OCI-LY7 (cell line): Measurements from ENCODE around the gene PATE3. TPM values are rescaled to one million over a fixed set of nuclear protein-coding genes. Genes with fewer than 3 reads are reported as not detected.

Source experiments
- BruUV-seq: library from RNA; stranded (reverse); fragments of 400-500 nt; replicated peaks from 2 replicates; lab custom pipeline; 2021; lab: Mats Ljungman, UMichigan
- CTCF ChIA-PET: fragments of 300-600 bp; sonication (Branson Sonifier 250); formaldehyde crosslinking; loops from one replicate; lab custom pipeline; 2022; ENCODE audit warnings: antibody characterized with exemption; ENCODE audit not compliant: unreplicated experiment; lab: Charles Lee
- POLR2A ChIA-PET: fragments of 300-600 bp; sonication (Branson Sonifier 250); formaldehyde crosslinking; loops from one replicate; lab custom pipeline; 2022; ENCODE audit warnings: antibody characterized with exemption; lab: Charles Lee
- DNase-seq: peaks from one replicate; pipeline ENCODE4 v3.0.0-alpha.2; 2015; ENCODE audit warnings: low spot score
- H2AFZ ChIP-seq: fragments of 200-600 bp; sonication (generic), shearing (Covaris generic); 2 replicates; pipeline ENCODE4 v1.6.1; 2014; ENCODE audit warnings: mild to moderate bottlenecking, antibody characterized with exemption, low read length, moderate library complexity
- H3K27ac ChIP-seq: fragments of 200-600 bp; sonication (generic); 2 replicates; pipeline ENCODE4 v1.5.1; 2014; ENCODE audit warnings: mixed run types, low read depth, mild to moderate bottlenecking, moderate library complexity, low read length, inconsistent platforms; ENCODE audit not compliant: poor library complexity, severe bottlenecking
- H3K36me3 ChIP-seq: fragments of 200-600 bp; sonication (generic); 2 replicates; pipeline ENCODE4 v1.6.1; 2014; ENCODE audit warnings: mild to moderate bottlenecking, antibody characterized with exemption, low read length, moderate library complexity, mixed read lengths; ENCODE audit not compliant: insufficient read depth
- H3K4me1 ChIP-seq: fragments of 200-600 bp; sonication (generic); 2 replicates; pipeline ENCODE4 v1.5.1; 2014; ENCODE audit warnings: mild to moderate bottlenecking, low read length; ENCODE audit not compliant: insufficient read depth, poor library complexity, severe bottlenecking
- H3K4me2 ChIP-seq: fragments of 200-600 bp; sonication (generic); 2 replicates; pipeline ENCODE4 v1.6.1; 2014; ENCODE audit warnings: mild to moderate bottlenecking, low read length
- H3K4me3 ChIP-seq: fragments of 200-600 bp; sonication (generic); 2 replicates; pipeline ENCODE4 v1.5.1; 2014; ENCODE audit warnings: mild to moderate bottlenecking, low read depth, low read length; ENCODE audit not compliant: poor library complexity, severe bottlenecking
- H3K79me2 ChIP-seq: fragments of 200-600 bp; sonication (generic); 2 replicates; pipeline ENCODE4 v1.6.1; 2016; ENCODE audit warnings: low read depth, mild to moderate bottlenecking, low read length, moderate library complexity, mixed read lengths; ENCODE audit not compliant: insufficient read depth
- H3K9me2 ChIP-seq: fragments of 200-600 bp; sonication (generic); 2 replicates; pipeline ENCODE4 v1.6.1; 2016; ENCODE audit warnings: mild to moderate bottlenecking, low read length, mixed read lengths; ENCODE audit not compliant: insufficient read depth
- H3K9me3 ChIP-seq: fragments of 200-600 bp; sonication (generic); 2 replicates; pipeline ENCODE4 v1.6.1; 2014; ENCODE audit warnings: mild to moderate bottlenecking, mixed run types, low read length, mixed read lengths
- H4K20me1 ChIP-seq: fragments of 200-600 bp; sonication (generic); 2 replicates; pipeline ENCODE4 v1.6.1; 2014; ENCODE audit warnings: mild to moderate bottlenecking, antibody characterized with exemption, low read length, moderate library complexity, mixed read lengths; ENCODE audit not compliant: insufficient read depth
- EZH2phosphoT487 ChIP-seq: fragments of 200-600 bp; sonication (generic); IDR thresholded peaks from 2 replicates; pipeline ENCODE4 v1.6.1; 2018; ENCODE audit warnings: low read depth, borderline replicate concordance, mild to moderate bottlenecking, mixed run types, antibody characterized with exemption, low read length, moderate library complexity, mixed read lengths
- intact Hi-C: fragments of 100-400 bp; cut with micrococcal nuclease; formaldehyde crosslinking; loops from one replicate; pipeline ENCODE4 v1.10.0; 2022; ENCODE audit not compliant: unreplicated experiment
- total RNA-seq, 2 experiments: library from RNA; depleted of rRNA in 1 of 2; stranded (reverse); fragments of >200 nt in 1 of 2; shearing (Covaris generic) in 1 of 2; gene quantifications; 2 replicates each; pipeline ENCODE4 v1.2.3, GENCODE V29; 2014 to 2022
- TF ChIP-seq, protein P1 (sequence below): fragments of 200-600 bp; sonication (generic); conservative IDR thresholded peaks from 2 replicates; pipeline ENCODE4 v1.5.1; 2014; ENCODE audit warnings: mild to moderate bottlenecking, antibody characterized with exemption, low read length, moderate library complexity, mixed read lengths

PATE3 gene
- total RNA-seq, 2 experiments from 2014 or later, result not detected

DNA sequence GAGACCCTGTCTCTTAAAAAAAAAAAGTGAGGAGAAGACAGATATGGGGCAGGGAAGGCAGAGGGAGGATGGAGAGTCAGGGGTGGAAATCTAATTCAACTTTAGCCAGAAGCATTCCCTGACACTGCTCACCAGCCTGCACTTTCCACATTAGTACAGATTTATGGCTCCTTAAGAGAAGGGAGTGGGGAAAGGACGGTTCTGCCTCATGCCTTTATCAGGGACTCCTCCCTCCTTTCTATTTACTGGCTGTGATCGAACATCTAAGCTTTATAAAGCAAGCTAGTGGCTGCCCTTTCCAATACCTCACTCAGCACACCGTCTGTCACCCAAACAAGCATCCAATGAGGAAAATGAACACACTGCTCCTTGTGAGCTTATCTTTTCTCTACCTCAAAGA, 45.1 kb downstream of the PATE3 start, which contains the start of gene PATE4:
TSS of gene PATE4 (plus strand) at position 301 of the 400 bp plus-strand sequence. CDS start at position 345, 44 bp downstream.
- intact Hi-C loops, result no loop called here
- no TSS peak for BruUV-seq
- H3K4me2 ChIP-seq, result no peak within 1 kb of the TSS
- no peak for DNase-seq
- no peaks in the 10 kb centered on the region for H3K36me3 ChIP-seq
- no peak for TF ChIP-seq EZH2phosphoT487
- TF ChIP-seq, protein P1, sequence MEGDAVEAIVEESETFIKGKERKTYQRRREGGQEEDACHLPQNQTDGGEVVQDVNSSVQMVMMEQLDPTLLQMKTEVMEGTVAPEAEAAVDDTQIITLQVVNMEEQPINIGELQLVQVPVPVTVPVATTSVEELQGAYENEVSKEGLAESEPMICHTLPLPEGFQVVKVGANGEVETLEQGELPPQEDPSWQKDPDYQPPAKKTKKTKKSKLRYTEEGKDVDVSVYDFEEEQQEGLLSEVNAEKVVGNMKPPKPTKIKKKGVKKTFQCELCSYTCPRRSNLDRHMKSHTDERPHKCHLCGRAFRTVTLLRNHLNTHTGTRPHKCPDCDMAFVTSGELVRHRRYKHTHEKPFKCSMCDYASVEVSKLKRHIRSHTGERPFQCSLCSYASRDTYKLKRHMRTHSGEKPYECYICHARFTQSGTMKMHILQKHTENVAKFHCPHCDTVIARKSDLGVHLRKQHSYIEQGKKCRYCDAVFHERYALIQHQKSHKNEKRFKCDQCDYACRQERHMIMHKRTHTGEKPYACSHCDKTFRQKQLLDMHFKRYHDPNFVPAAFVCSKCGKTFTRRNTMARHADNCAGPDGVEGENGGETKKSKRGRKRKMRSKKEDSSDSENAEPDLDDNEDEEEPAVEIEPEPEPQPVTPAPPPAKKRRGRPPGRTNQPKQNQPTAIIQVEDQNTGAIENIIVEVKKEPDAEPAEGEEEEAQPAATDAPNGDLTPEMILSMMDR, result no peak
- ChIA-PET CTCF (no interaction called here), POLR2A (no interaction called here)
- H3K4me1 ChIP-seq, result no peaks in the 10 kb centered on the region
- H3K4me3 ChIP-seq, result no peak within 1 kb of the TSS
- H3K27ac ChIP-seq, result no peak within 1 kb of the TSS
- no peaks in the 10 kb centered on the region for H3K79me2 ChIP-seq
- H4K20me1 ChIP-seq, result no peaks in the 10 kb centered on the region
- no peaks in the 10 kb centered on the region for H3K9me3 ChIP-seq
- H3K9me2 ChIP-seq, result no peaks in the 10 kb centered on the region
- H2AFZ ChIP-seq, result no peak within 1 kb of the TSS

DNA sequence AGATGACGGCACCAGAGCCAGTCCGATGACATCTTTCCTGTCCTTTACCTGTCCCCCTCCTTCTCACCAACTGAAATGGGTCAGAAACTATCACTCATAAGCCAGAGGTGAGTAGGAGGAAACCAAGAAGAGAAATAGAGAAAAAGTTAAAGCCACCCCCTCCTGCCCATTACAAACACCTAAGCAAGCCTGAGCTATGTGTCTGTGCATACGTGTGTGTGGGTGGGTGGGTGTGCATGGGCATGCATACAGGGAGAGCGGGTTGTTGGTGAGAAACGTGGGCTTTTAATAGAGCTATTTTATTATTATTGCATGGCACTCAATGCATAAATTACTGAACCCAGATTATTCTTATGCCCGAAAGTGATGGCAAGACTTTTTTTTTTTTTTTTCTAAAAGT, 47.8 kb downstream of the PATE3 start:
- Histone ChIP-seq H3K27ac (no peak overlapping the region), H3K4me1 (no peaks in the 10 kb centered on the region), H3K4me3 (no peak overlapping the region), H3K9me3 (no peaks in the 10 kb centered on the region), H3K79me2 (no peaks in the 10 kb centered on the region), H4K20me1 (no peaks in the 10 kb centered on the region), H2AFZ (no peak overlapping the region), H3K36me3 (no peaks in the 10 kb centered on the region), H3K9me2 (no peaks in the 10 kb centered on the region), H3K4me2 (no peak overlapping the region)
- no TSS peak for BruUV-seq
- intact Hi-C loops, result no loop called here
- no peak for DNase-seq
- POLR2A ChIA-PET, result interaction anchor here (0.6 kb wide), 1 partner anchor 9 kb away, joined by 3 read pairs; no protein-coding TSS in a partner anchor
- TF ChIP-seq, protein P1, result no peak
- no peak for TF ChIP-seq EZH2phosphoT487
- CTCF ChIA-PET, result no interaction called here

Other genes with a start within 250 kb of the PATE3 start
- 66.8 and 77.4 TPM in 2 replicates for gene EI24, start 218.7 kb upstream of the PATE3 start, total RNA-seq (2014; rRNA removed; shearing (Covaris generic))
- gene EI24, start 218.7 kb upstream of the PATE3 start, total RNA-seq (2022), result 73.6 and 77.2 TPM in 2 replicates
- 60.6 and 87.9 TPM in 2 replicates for gene STT3A, start 195.3 kb upstream of the PATE3 start, total RNA-seq (2014; rRNA removed; shearing (Covaris generic))
- gene STT3A, start 195.3 kb upstream of the PATE3 start, total RNA-seq (2022), result 164 and 172 TPM in 2 replicates
- gene CHEK1, start 163.0 kb upstream of the PATE3 start, total RNA-seq (2014; rRNA removed; shearing (Covaris generic)), result 89.7 and 105 TPM in 2 replicates
- 135 and 147 TPM in 2 replicates for gene CHEK1, start 163.0 kb upstream of the PATE3 start, total RNA-seq (2022)
- 0.16 TPM in 1 of 2 replicates, not detected in the other for gene ACRV1, start 107.3 kb upstream of the PATE3 start, total RNA-seq (2014; rRNA removed; shearing (Covaris generic))
- 0.33 TPM in 1 of 2 replicates, not detected in the other for gene ACRV1, start 107.3 kb upstream of the PATE3 start, total RNA-seq (2022)
- 0.33 TPM in 1 of 2 replicates, not detected in the other for gene PATE1, start 41.8 kb upstream of the PATE3 start, total RNA-seq (2014; rRNA removed; shearing (Covaris generic))
- not detected in 2 replicates for gene PATE1, start 41.8 kb upstream of the PATE3 start, total RNA-seq (2022)
- gene PATE2, start 9.3 kb upstream of the PATE3 start, total RNA-seq (2014; rRNA removed; shearing (Covaris generic)), result 1.6 and 4.0 TPM in 2 replicates
- 1.1 and 1.4 TPM in 2 replicates for gene PATE2, start 9.3 kb upstream of the PATE3 start, total RNA-seq (2022)
- not detected in 2 replicates for gene PATE4, start 45.2 kb downstream of the PATE3 start, total RNA-seq (2014; rRNA removed; shearing (Covaris generic))
- not detected in 2 replicates for gene PATE4, start 45.2 kb downstream of the PATE3 start, total RNA-seq (2022)
- gene HYLS1, start 99.5 kb downstream of the PATE3 start, total RNA-seq (2014; rRNA removed; shearing (Covaris generic)), result 25.1 and 31.5 TPM in 2 replicates
- 18.3 and 22.9 TPM in 2 replicates for gene HYLS1, start 99.5 kb downstream of the PATE3 start, total RNA-seq (2022)
- gene PUS3, start 115.1 kb downstream of the PATE3 start, total RNA-seq (2014; rRNA removed; shearing (Covaris generic)), result 7.7 and 8.6 TPM in 2 replicates
- gene PUS3, start 115.1 kb downstream of the PATE3 start, total RNA-seq (2022), result 9.2 and 10.2 TPM in 2 replicates
- 0.13 TPM in 1 of 2 replicates, not detected in the other for gene DDX25, start 116.4 kb downstream of the PATE3 start, total RNA-seq (2014; rRNA removed; shearing (Covaris generic))
- gene DDX25, start 116.4 kb downstream of the PATE3 start, total RNA-seq (2022), result 0.31 TPM in 1 of 2 replicates, not detected in the other
- not detected in 2 replicates for gene VSIG10L2, start 157.9 kb downstream of the PATE3 start, total RNA-seq (2014; rRNA removed; shearing (Covaris generic))
- gene VSIG10L2, start 157.9 kb downstream of the PATE3 start, total RNA-seq (2022), result not detected in 2 replicates